ENCODE measurements around the gene MTREX. TPM values are rescaled to one million over a fixed set of nuclear protein-coding genes. Genes with fewer than 3 reads are reported as not detected.

The MTREX gene
- total and polyA plus RNA-seq, 2 of the 8 experiments (the other 6 are each of a cell fraction or from before 2014, with no cell fraction given): 16.0 to 130 TPM

GRCh38 chr5:55304584-55304983, 3.2 kb upstream of the MTREX start:
- peaks cover 4 to 67% of the 10 kb centered on the region in 2 experiments; a peak in 3 of 4 replicates for H3K79me2 ChIP-seq (ENCODE audit: control insufficient read depth in 1 of 2, insufficient read depth in 2 of 2, low read length in 2 of 2)
- no peak overlapping the region for H3K23ac ChIP-seq (ENCODE audit: insufficient read length)
- peaks cover 4% of the 10 kb centered on the region for H3K79me1 ChIP-seq (ENCODE audit: low read depth, low read length)
- H3K18ac ChIP-seq (ENCODE audit: extremely low read depth, low read length): no peak overlapping the region
- TF ChIP-seq ATF2 (IDR thresholded peaks at IDR 0.05; ENCODE audit: low read length) (no peak), ASH2L (IDR thresholded peaks at IDR 0.05; ENCODE audit: low read length) (no peak), ATF3 (IDR thresholded peaks at IDR 0.05; ENCODE audit: insufficient read depth, low read depth, low read length) (no peak), BACH1 (IDR thresholded peaks at IDR 0.05; ENCODE audit: low read length) (no peak), POLR2A (IDR thresholded peaks at IDR 0.05; ENCODE audit: control extremely low read depth in 1 of 2, low read depth in 2 of 2, low read length in 2 of 2) (no peak), BCL11A (IDR thresholded peaks at IDR 0.05; ENCODE audit: low read depth in 2 of 2, low read length in 2 of 2) (no peak), KDM5A (IDR thresholded peaks at IDR 0.05; ENCODE audit: low read length) (no peak), TAF7 (optimal IDR thresholded peaks at IDR 0.05; ENCODE audit: borderline replicate concordance, low read depth, low read length) (no peak), SIRT6 (IDR thresholded peaks at IDR 0.05; ENCODE audit: low read length) (no peak), TAF1 (IDR thresholded peaks at IDR 0.05; ENCODE audit: low read depth, low read length) (no peak), GABPA (IDR thresholded peaks at IDR 0.05; ENCODE audit: borderline replicate concordance, insufficient read depth, low read length) (no peak), RFX5 (IDR thresholded peaks at IDR 0.05; ENCODE audit: borderline replicate concordance, low read depth, low read length) (no peak), CHD2 (IDR thresholded peaks at IDR 0.05; ENCODE audit: low read length) (no peak), TBP (IDR thresholded peaks at IDR 0.05; ENCODE audit: low read depth, low read length) (no peak)
- H4K5ac ChIP-seq (ENCODE audit: insufficient read length, low read depth, low read length): no peak overlapping the region
- H2AK5ac ChIP-seq (ENCODE audit: low read depth, low read length): no peak overlapping the region
- peaks cover 0 to 2% (median 2%) of the 10 kb centered on the region in 4 experiments; a peak in 4 of 7 replicates for H3K4me1 ChIP-seq (replicated peaks in 1 of 4; ENCODE audit: control insufficient read depth in 3 of 4, insufficient read depth in 4 of 4, low read length in 3 of 4)
- H2AFZ ChIP-seq (ENCODE audit: low read length): no peak overlapping the region
- no peak overlapping the region for H2BK15ac ChIP-seq (ENCODE audit: low read length)
- no peak overlapping the region for H3K4ac ChIP-seq (replicated peaks; ENCODE audit: insufficient read length, low read depth, low read length)
- no peak overlapping the region for H2BK5ac ChIP-seq (ENCODE audit: low read depth, low read length)
- no peaks in the 10 kb centered on the region for H3K27me3 ChIP-seq (replicated peaks in 1 of 4; ENCODE audit: control insufficient read depth in 3 of 4, extremely low read depth in 1 of 4, insufficient read depth in 3 of 4, low read length in 3 of 4)
- H3K14ac ChIP-seq (ENCODE audit: insufficient read length): no peak overlapping the region
- H4K8ac ChIP-seq (ENCODE audit: extremely low read depth, insufficient read depth, low read length): no peak overlapping the region
- H2BK120ac ChIP-seq (replicated peaks; ENCODE audit: low read depth, low read length): no peak overlapping the region
- H3K27ac ChIP-seq (ENCODE audit: low read depth, low read length): no peak overlapping the region
- FAIRE-seq (no peak), DNase-seq (ENCODE audit: low read depth in 1 of 2, low spot score in 2 of 2) (no peak)
- peaks cover 6% of the 10 kb centered on the region for H3K23me2 ChIP-seq (ENCODE audit: low read depth, low read length)
- no peak overlapping the region for H2BK20ac ChIP-seq (ENCODE audit: low read length)
- no peak overlapping the region for H4K91ac ChIP-seq (replicated peaks; ENCODE audit: insufficient read length, low read length)
- ChIA-PET POLR2A (ENCODE audit: partially characterized antibody) (no interaction called here), CTCF (ENCODE audit: partially characterized antibody) (no interaction called here)
- H3K9ac ChIP-seq (replicated peaks in 1 of 4; ENCODE audit: extremely low read depth in 1 of 4, low read depth in 3 of 4, low read length in 3 of 4): no peak overlapping the region
- H2BK12ac ChIP-seq (ENCODE audit: low read depth, low read length): no peak overlapping the region
- peaks cover 0 to 4% of the 10 kb centered on the region in 2 experiments for H4K20me1 ChIP-seq (replicated peaks in 1 of 2; ENCODE audit: control insufficient read depth in 1 of 2, insufficient read depth in 2 of 2, low read length in 2 of 2)
- no peaks in the 10 kb centered on the region; a peak in 1 of 8 replicates for H3K36me3 ChIP-seq (ENCODE audit: control insufficient read depth in 2 of 4, insufficient read depth in 4 of 4, low read length in 3 of 4)
- no peak overlapping the region for H3K4me2 ChIP-seq (ENCODE audit: insufficient read depth in 1 of 2, low read depth in 2 of 2, low read length in 2 of 2)
- H3K4me3 ChIP-seq (ENCODE audit: extremely low read depth in 1 of 4, insufficient read depth in 2 of 4, low read depth in 3 of 4, low read length in 4 of 4): no peak overlapping the region
- WGBS, 2 experiments (ENCODE audit: extremely low coverage in 1 of 2, insufficient coverage in 1 of 2, insufficient read length in 1 of 2, insufficient replicate concordance in 2 of 2, low coverage in 1 of 2, low lambda C conversion rate in 2 of 2, missing lambda C conversion rate in 1 of 2): 92% methylated on average over 6 of the region's 6 CpGs; no CpG with 5 or more reads in 1 of the 2 experiments
- H3K56ac ChIP-seq (replicated peaks; ENCODE audit: insufficient read length, low read depth, low read length): no peak overlapping the region
- no peaks in the 10 kb centered on the region for H3K9me3 ChIP-seq (ENCODE audit: insufficient read depth in 2 of 2, low read depth in 1 of 2, low read length in 1 of 2)
